OCI-M2 (cell line): ENCODE results near the gene STX10.

Experiments used
- DNase-seq: peaks from one replicate; lab custom pipeline; 2025; ENCODE audit not compliant: unreplicated experiment; lab: John Stamatoyannopoulos, UW

Gene STX10

GRCh38 chr19:13101590-13102415 lies 48.4 kb downstream of the STX10 start:
- DNase-seq: no peak

GRCh38 chr19:13100841-13101589 lies 49.2 kb downstream of the STX10 start:
- DNase-seq: no peak

GRCh38 chr19:13100031-13100588 lies 50.1 kb downstream of the STX10 start:
- no peak for DNase-seq

- DNase-seq: no peak
Measured at GRCh38 chr19:13099073-13099999, 50.8 kb downstream of the STX10 start.

- no peak for DNase-seq
Measured at GRCh38 chr19:13098277-13099072, 51.7 kb downstream of the STX10 start.

- DNase-seq: no peak
Measured at GRCh38 chr19:13097463-13098258, 52.5 kb downstream of the STX10 start.

- DNase-seq: no peak
Measured at GRCh38 chr19:13097033-13097462, 53.1 kb downstream of the STX10 start.

GRCh38 chr19:13095934-13096927 lies 53.9 kb downstream of the STX10 start:
- no peak for DNase-seq

- DNase-seq: no peak
Measured at GRCh38 chr19:13095393-13095784, 54.8 kb downstream of the STX10 start.

- no peak for DNase-seq
Measured at GRCh38 chr19:13094771-13095392, 55.3 kb downstream of the STX10 start.

GRCh38 chr19:13094106-13094504 lies 56.1 kb downstream of the STX10 start:
- no peak for DNase-seq
